A549 (cell line): ENCODE results near the gene HBE1.

Experiments used
- EP300 ChIP-seq, 2 experiments: fragments of >200 bp; sonication (Bioruptor Twin); formaldehyde crosslinking; IDR thresholded peaks; 2 replicates in 1 of 2; 3 replicates in 1 of 2; pipeline ENCODE4 v1.6.1; 2016 to 2017
- SMC3 ChIP-seq: fragments of >200 bp; sonication (Bioruptor Twin); formaldehyde crosslinking; IDR thresholded peaks from 3 replicates; pipeline ENCODE4 v1.6.1; 2018; ENCODE audit warnings: inconsistent platforms

DNA sequence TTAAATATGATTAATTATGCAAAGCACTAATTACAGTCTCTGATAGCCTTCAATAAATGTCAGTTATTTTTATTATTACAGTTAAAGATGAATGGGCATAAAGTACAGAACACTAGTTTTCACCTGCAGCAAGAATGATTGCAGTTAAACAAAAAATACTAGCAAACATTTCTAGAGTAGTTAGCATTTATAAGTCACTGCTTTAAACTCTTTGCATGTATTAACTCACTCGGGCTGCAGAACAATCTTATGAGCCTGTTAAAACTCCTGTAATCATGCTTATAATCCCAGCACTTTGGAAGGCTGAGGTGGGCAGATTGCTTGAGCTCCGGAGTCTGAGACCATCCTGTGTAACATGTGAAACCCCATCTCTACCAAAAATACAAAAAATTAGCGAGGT lies 17.2 kb upstream of the HBE1 start:
- no peak for TF ChIP-seq EP300 (IDR thresholded peaks at IDR 0.05)
- TF ChIP-seq SMC3 = no peak
